ENCODE measurements around the gene UNC5C. TPM values are rescaled to one million over a fixed set of nuclear protein-coding genes. Genes with fewer than 3 reads are reported as not detected.

UNC5C gene
- total RNA-seq, 1 experiment from 2014 or later, result 8.2 TPM

- Histone ChIP-seq H3K9me3 (ENCODE audit: control insufficient read depth, insufficient read depth, low read depth, low read length) (no peaks in the 10 kb centered on the region), H3K27me3 (ENCODE audit: control insufficient read depth, insufficient read depth, low read length) (no peaks in the 10 kb centered on the region), H3K27ac (ENCODE audit: low read length) (no peak overlapping the region), H3K4me3 (ENCODE audit: low read depth in 2 of 2, low read length in 2 of 2) (no peak overlapping the region), H3K36me3 (ENCODE audit: control insufficient read depth, insufficient read depth, low read length) (no peaks in the 10 kb centered on the region), H3K4me1 (ENCODE audit: control insufficient read depth, insufficient read depth, low read length) (no peaks in the 10 kb centered on the region; the same call in 1 of the 2 replicates)
- in situ Hi-C loops (cut with HindIII; ENCODE audit: low pct_unique_long_range_greater_than_20kb, low sequenced_read_pairs), result no loop called here
- ATAC-seq (no peak), DNase-seq (ENCODE audit: low read depth, low spot score) (no peak)
- no TSS peak for BruUV-seq (replicated peaks)
- TF ChIP-seq, protein P1, sequence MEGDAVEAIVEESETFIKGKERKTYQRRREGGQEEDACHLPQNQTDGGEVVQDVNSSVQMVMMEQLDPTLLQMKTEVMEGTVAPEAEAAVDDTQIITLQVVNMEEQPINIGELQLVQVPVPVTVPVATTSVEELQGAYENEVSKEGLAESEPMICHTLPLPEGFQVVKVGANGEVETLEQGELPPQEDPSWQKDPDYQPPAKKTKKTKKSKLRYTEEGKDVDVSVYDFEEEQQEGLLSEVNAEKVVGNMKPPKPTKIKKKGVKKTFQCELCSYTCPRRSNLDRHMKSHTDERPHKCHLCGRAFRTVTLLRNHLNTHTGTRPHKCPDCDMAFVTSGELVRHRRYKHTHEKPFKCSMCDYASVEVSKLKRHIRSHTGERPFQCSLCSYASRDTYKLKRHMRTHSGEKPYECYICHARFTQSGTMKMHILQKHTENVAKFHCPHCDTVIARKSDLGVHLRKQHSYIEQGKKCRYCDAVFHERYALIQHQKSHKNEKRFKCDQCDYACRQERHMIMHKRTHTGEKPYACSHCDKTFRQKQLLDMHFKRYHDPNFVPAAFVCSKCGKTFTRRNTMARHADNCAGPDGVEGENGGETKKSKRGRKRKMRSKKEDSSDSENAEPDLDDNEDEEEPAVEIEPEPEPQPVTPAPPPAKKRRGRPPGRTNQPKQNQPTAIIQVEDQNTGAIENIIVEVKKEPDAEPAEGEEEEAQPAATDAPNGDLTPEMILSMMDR (IDR thresholded peaks at IDR 0.05), result peak; percentile 55; the same call in 1 of the 2 replicates
- no peak for TF ChIP-seq SIN3A (IDR thresholded peaks at IDR 0.05; ENCODE audit: borderline replicate concordance, insufficient read depth, low read depth, low read length)
- CTCF ChIA-PET, result interaction anchor here (0.6 to 0.7 kb wide), 5 partner anchors 102 to 1419 kb away, joined by 3 to 7 read pairs (median 5); no protein-coding TSS in a partner anchor
- POLR2A ChIA-PET, result no interaction called here
- intact Hi-C loops (cut with micrococcal nuclease; ENCODE audit: unreplicated experiment), result no loop called here
Observed at GRCh38 chr4:95155759-95156451, 392.9 kb downstream of the UNC5C start.

- ATAC-seq (no peak), DNase-seq (ENCODE audit: low read depth, low spot score) (no peak)
- no TSS peak for BruUV-seq (replicated peaks)
- CTCF ChIA-PET, result no interaction called here
- Histone ChIP-seq H3K4me1 (ENCODE audit: control insufficient read depth, insufficient read depth, low read length) (no peaks in the 10 kb centered on the region; the same call in 1 of the 2 replicates), H3K36me3 (ENCODE audit: control insufficient read depth, insufficient read depth, low read length) (no peaks in the 10 kb centered on the region), H3K27me3 (ENCODE audit: control insufficient read depth, insufficient read depth, low read length) (no peaks in the 10 kb centered on the region), H3K27ac (ENCODE audit: low read length) (no peak overlapping the region), H3K9me3 (ENCODE audit: control insufficient read depth, insufficient read depth, low read depth, low read length) (no peaks in the 10 kb centered on the region), H3K4me3 (ENCODE audit: low read depth in 2 of 2, low read length in 2 of 2) (no peak overlapping the region)
- in situ Hi-C loops (cut with HindIII; ENCODE audit: low pct_unique_long_range_greater_than_20kb, low sequenced_read_pairs), result no loop called here
- TF ChIP-seq, protein P1 (IDR thresholded peaks at IDR 0.05), result no peak
- no peak for TF ChIP-seq REST (IDR thresholded peaks at IDR 0.05; ENCODE audit: insufficient read depth in 1 of 2, low read depth in 2 of 2, low read length in 1 of 2)
- TF ChIP-seq POLR2AphosphoS5 (IDR thresholded peaks at IDR 0.05; ENCODE audit: low read depth, low read length), result no peak
- POLR2A ChIA-PET, result no interaction called here
- intact Hi-C loops (cut with micrococcal nuclease; ENCODE audit: unreplicated experiment), result no loop called here
Observed at GRCh38 chr4:95153182-95153581, 395.6 kb downstream of the UNC5C start.

Measured in Panc1 (cell line).